Vagina (tissue), 2 donors: ENCODE results near the gene CD38. TPM values are rescaled to one million over a fixed set of nuclear protein-coding genes. Genes with fewer than 3 reads are reported as not detected.

ENCODE experiments used
- DNase-seq, 2 donors: peaks; one replicate each; pipeline ENCODE4 v3.0.0-alpha.2; 2017; ENCODE audit errors: extremely low spot score in 2 of 2
- H3K27ac ChIP-seq: fragments of 200-600 bp; sonication (generic); one replicate; pipeline ENCODE4 v1.5.1; 2019
- H3K27me3 ChIP-seq: fragments of 200-600 bp; sonication (generic); one replicate; pipeline ENCODE4 v1.5.1; 2019
- H3K36me3 ChIP-seq, 2 donors: fragments of 200-600 bp; sonication (generic); one replicate each; pipeline ENCODE4 v1.5.1; 2017 to 2019
- H3K4me1 ChIP-seq: fragments of 200-600 bp; sonication (generic); one replicate; pipeline ENCODE4 v1.5.1; 2019
- H3K4me3 ChIP-seq, 2 donors: fragments of 200-600 bp; sonication (generic); 1 replicate in 1 of 2; 2 replicates in 1 of 2; pipeline ENCODE4 v1.5.1; 2016 to 2019
- H3K9me3 ChIP-seq: fragments of 200-600 bp; sonication (generic); one replicate; pipeline ENCODE4 v1.5.1; 2019
- CTCF ChIP-seq, 3 experiments: fragments of 450-650 bp in 2 of 3; fragments of 200-600 bp in 1 of 3; sonication (generic) in 1 of 3; IDR thresholded peaks; one replicate each; pipeline ENCODE4 v1.5.1; 2017 to 2019; ENCODE audit warnings: antibody characterized with exemption in 3 of 3, mild to moderate bottlenecking in 2 of 3, moderate library complexity in 2 of 3
- POLR2A ChIP-seq, 2 donors: fragments of 450-650 bp; IDR thresholded peaks; one replicate each; pipeline ENCODE4 v1.6.1; 2017; ENCODE audit warnings: antibody characterized with exemption in 2 of 2, mild to moderate bottlenecking in 2 of 2, moderate library complexity in 2 of 2
- POLR2AphosphoS5 ChIP-seq, 2 donors: sonication (generic); formaldehyde crosslinking; IDR thresholded peaks; one replicate each; pipeline ENCODE4 v1.9.0; 2017; ENCODE audit warnings: antibody characterized with exemption in 2 of 2, mild to moderate bottlenecking in 2 of 2, low read depth in 1 of 2; ENCODE audit not compliant: insufficient read depth in 1 of 2
- intact Hi-C: fragments of 100-400 bp; cut with DNase I; formaldehyde crosslinking; loops from one replicate; pipeline ENCODE4 v1.15.1; 2023
- total RNA-seq: library from RNA; depleted of rRNA; stranded (reverse); fragments of >200 nt; gene quantifications from one replicate; pipeline ENCODE4 v1.2.3, GENCODE V29; 2016

CD38 gene
- total RNA-seq, 1 donor from 2014 or later, result 1.2 TPM

GRCh38 chr4:15809058-15809457 is 30.9 kb downstream of the CD38 start:
- Histone ChIP-seq H3K27ac (no peak overlapping the region), H3K27me3 (no peaks in the 10 kb centered on the region), H3K4me3 (no peak overlapping the region), H3K4me1 (no peaks in the 10 kb centered on the region), H3K36me3 (no peaks in the 10 kb centered on the region), H3K9me3 (no peaks in the 10 kb centered on the region)
- no peak for DNase-seq
- TF ChIP-seq POLR2AphosphoS5 (IDR thresholded peaks at IDR 0.05; ENCODE audit: insufficient read depth in 1 of 2, low read depth in 1 of 2) (no peak), CTCF (IDR thresholded peaks at IDR 0.05) (no peak), POLR2A (IDR thresholded peaks at IDR 0.05) (no peak)
- intact Hi-C loops, result no loop called here

DNA sequence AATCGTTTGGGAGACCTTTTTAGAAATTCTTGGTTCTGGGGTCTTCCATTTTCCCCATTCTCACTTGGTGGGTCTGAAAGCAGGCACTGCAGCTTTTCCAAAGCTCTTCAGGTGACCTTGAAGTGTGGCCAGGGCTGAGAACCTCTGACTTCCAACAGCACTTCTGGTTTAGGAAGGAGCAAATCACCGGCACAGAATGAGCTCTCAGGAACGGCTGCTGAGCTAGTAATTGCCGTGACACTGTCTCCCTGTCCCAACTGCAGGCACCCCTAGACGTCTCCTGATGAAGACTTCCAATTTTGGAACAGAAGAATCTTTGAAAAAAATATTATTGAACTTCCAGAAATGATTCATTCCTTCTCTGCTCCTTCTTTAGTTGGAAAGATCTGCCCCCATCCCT is 31.3 kb downstream of the CD38 start:
- intact Hi-C loops, result no loop called here
- no peaks in the 10 kb centered on the region for H3K9me3 ChIP-seq
- no peak for TF ChIP-seq CTCF (IDR thresholded peaks at IDR 0.05)
- TF ChIP-seq POLR2AphosphoS5 (IDR thresholded peaks at IDR 0.05; ENCODE audit: insufficient read depth in 1 of 2, low read depth in 1 of 2), result no peak
- TF ChIP-seq POLR2A (IDR thresholded peaks at IDR 0.05), result no peak
- no peak overlapping the region for H3K4me3 ChIP-seq
- H3K4me1 ChIP-seq, result no peaks in the 10 kb centered on the region
- no peak for DNase-seq
- H3K27ac ChIP-seq, result no peak overlapping the region
- H3K36me3 ChIP-seq, result no peaks in the 10 kb centered on the region
- H3K27me3 ChIP-seq, result no peaks in the 10 kb centered on the region

- no peaks in the 10 kb centered on the region for H3K27me3 ChIP-seq
- no peaks in the 10 kb centered on the region for H3K36me3 ChIP-seq
- no peaks in the 10 kb centered on the region for H3K4me1 ChIP-seq
- H3K4me3 ChIP-seq, result no peak overlapping the region
- H3K9me3 ChIP-seq, result no peaks in the 10 kb centered on the region
- intact Hi-C loops, result no loop called here
- no peak overlapping the region for H3K27ac ChIP-seq
- DNase-seq, result no peak
- TF ChIP-seq CTCF (IDR thresholded peaks at IDR 0.05), result no peak
- TF ChIP-seq POLR2AphosphoS5 (IDR thresholded peaks at IDR 0.05; ENCODE audit: insufficient read depth in 1 of 2, low read depth in 1 of 2), result no peak
- no peak for TF ChIP-seq POLR2A (IDR thresholded peaks at IDR 0.05)
Observed at GRCh38 chr4:15811703-15812337, 33.7 kb downstream of the CD38 start.

- Histone ChIP-seq H3K4me3 (no peak overlapping the region), H3K9me3 (no peaks in the 10 kb centered on the region), H3K4me1 (no peaks in the 10 kb centered on the region), H3K27me3 (no peaks in the 10 kb centered on the region), H3K36me3 (no peaks in the 10 kb centered on the region), H3K27ac (no peak overlapping the region)
- TF ChIP-seq POLR2A (IDR thresholded peaks at IDR 0.05) (no peak), CTCF (IDR thresholded peaks at IDR 0.05) (no peak), POLR2AphosphoS5 (IDR thresholded peaks at IDR 0.05; ENCODE audit: insufficient read depth in 1 of 2, low read depth in 1 of 2) (no peak)
- intact Hi-C loops, result no loop called here
- DNase-seq, result no peak
Observed at GRCh38 chr4:15832523-15833451, 54.7 kb downstream of the CD38 start.

GRCh38 chr4:15833801-15834200 is 55.7 kb downstream of the CD38 start:
- Histone ChIP-seq H3K27me3 (no peaks in the 10 kb centered on the region), H3K4me3 (no peak overlapping the region), H3K9me3 (no peaks in the 10 kb centered on the region), H3K4me1 (no peaks in the 10 kb centered on the region), H3K36me3 (no peaks in the 10 kb centered on the region), H3K27ac (no peak overlapping the region)
- no peak for DNase-seq
- TF ChIP-seq POLR2A (IDR thresholded peaks at IDR 0.05) (no peak), CTCF (IDR thresholded peaks at IDR 0.05) (no peak), POLR2AphosphoS5 (IDR thresholded peaks at IDR 0.05; ENCODE audit: insufficient read depth in 1 of 2, low read depth in 1 of 2) (no peak)
- intact Hi-C loops, result no loop called here
